HepG2 (cell line): ENCODE data around the gene ZNF554. TPM values are rescaled to one million over a fixed set of nuclear protein-coding genes. Genes with fewer than 3 reads are reported as not detected.

Experiments used
- CEBPB ChIP-seq: IDR thresholded peaks from 2 replicates; pipeline ENCODE4 v1.6.1; 2011; ENCODE audit warnings: low read depth, low read length, improper control_type of control experiment, borderline replicate concordance
- CENPX ChIP-seq: sonication (generic); formaldehyde crosslinking; IDR thresholded peaks from 2 replicates; pipeline ENCODE4 v1.9.0; 2021; ENCODE audit warnings: mild to moderate bottlenecking, missing genetic modification reagents, moderate library complexity
- DRAP1 ChIP-seq: IDR thresholded peaks from 2 replicates; pipeline ENCODE4 v1.6.1; 2016; ENCODE audit warnings: missing genetic modification reagents, missing compliant biosample characterization
- GTF3A ChIP-seq: sonication (generic); formaldehyde crosslinking; conservative IDR thresholded peaks from 2 replicates; pipeline ENCODE4 v1.4.0; 2020; ENCODE audit warnings: mild to moderate bottlenecking, missing genetic modification reagents
- MED1 ChIP-seq: sonication (generic); formaldehyde crosslinking; IDR thresholded peaks from 2 replicates; pipeline ENCODE4 v1.4.0; 2020; ENCODE audit warnings: missing genetic modification reagents
- MTA1 ChIP-seq: sonication (generic); formaldehyde crosslinking; IDR thresholded peaks from 2 replicates; pipeline ENCODE4 v1.4.0; 2020; ENCODE audit warnings: missing genetic modification reagents, mild to moderate bottlenecking, borderline replicate concordance
- MXD3 ChIP-seq: IDR thresholded peaks from 2 replicates; pipeline ENCODE4 v1.6.1; 2016; ENCODE audit warnings: mild to moderate bottlenecking, missing biosample characterization, missing genetic modification reagents
- RFX3 ChIP-seq: IDR thresholded peaks from 2 replicates; pipeline ENCODE4 v1.6.1; 2016; ENCODE audit warnings: missing biosample characterization, missing genetic modification reagents
- SIX4 ChIP-seq: sonication (generic); formaldehyde crosslinking; IDR thresholded peaks from 2 replicates; pipeline ENCODE4 v1.4.0; 2020; ENCODE audit warnings: missing genetic modification reagents
- ZC3H13 ChIP-seq: sonication (generic); formaldehyde crosslinking; IDR thresholded peaks from 2 replicates; pipeline ENCODE4 v1.8.1; 2023; ENCODE audit warnings: mild to moderate bottlenecking, missing genetic modification reagents, moderate library complexity
- ZNF30 ChIP-seq: sonication (generic); formaldehyde crosslinking; IDR thresholded peaks from 2 replicates; pipeline ENCODE4 v1.5.0; 2020; ENCODE audit warnings: mild to moderate bottlenecking, missing genetic modification reagents
- ZNF34 ChIP-seq: sonication (generic); formaldehyde crosslinking; IDR thresholded peaks from 2 replicates; pipeline ENCODE4 v1.4.0; 2020; ENCODE audit warnings: mild to moderate bottlenecking, missing genetic modification reagents, borderline replicate concordance
- ZNF639 ChIP-seq: conservative IDR thresholded peaks from 2 replicates; pipeline ENCODE4 v1.6.1; 2018; ENCODE audit warnings: missing genetic modification reagents
- ZNF720 ChIP-seq: sonication (generic); formaldehyde crosslinking; IDR thresholded peaks from 2 replicates; pipeline ENCODE4 v1.4.0; 2020; ENCODE audit warnings: missing genetic modification reagents
- ZNF768 ChIP-seq: sonication (generic); formaldehyde crosslinking; IDR thresholded peaks from 2 replicates; pipeline ENCODE4 v1.4.0; 2020; ENCODE audit warnings: missing genetic modification reagents
- polyA plus RNA-seq, 8 experiments: library from polyadenylated mRNA; depleted of rRNA in 3 of 8; stranded (reverse) in 7 of 8; unstranded in 1 of 8; fragments of >200 nt; fragmentation: Illumina TruSeq in 4 of 8; extraction: Trizol in 4 of 8; gene quantifications; 2 replicates each; pipeline versions ENCODE4 v1.2.1 to v1.2.3, GENCODE V29; 2011 to 2016; ENCODE audit warnings: low read depth in 4 of 8, missing spikeins in 1 of 8, mixed read lengths in 1 of 8; ENCODE audit not compliant: insufficient read depth in 1 of 8
- total RNA-seq, 5 experiments: library from RNA; depleted of rRNA; stranded (reverse); fragments of >200 nt; fragmentation: Illumina TruSeq; extraction: Trizol; gene quantifications; 2 replicates each; pipeline ENCODE4 v1.2.3, GENCODE V29; 2016; ENCODE audit warnings: low read depth in 1 of 5
- TF ChIP-seq, protein P1 (sequence below): sonication (generic); formaldehyde crosslinking; IDR thresholded peaks from 2 replicates; pipeline ENCODE4 v1.5.0; 2020; ENCODE audit warnings: mild to moderate bottlenecking, missing genetic modification reagents
- TF ChIP-seq, protein P2 (sequence below): sonication (generic); formaldehyde crosslinking; IDR thresholded peaks from 2 replicates; pipeline ENCODE4 v1.4.0; 2020; ENCODE audit warnings: missing genetic modification reagents, borderline replicate concordance
- TF ChIP-seq, protein P3 (sequence below): sonication (generic); formaldehyde crosslinking; IDR thresholded peaks from 2 replicates; pipeline ENCODE4 v1.5.1; 2020; ENCODE audit warnings: mild to moderate bottlenecking, missing genetic modification reagents, moderate library complexity
- TF ChIP-seq, protein P4 (sequence below): sonication (generic); formaldehyde crosslinking; IDR thresholded peaks from 2 replicates; pipeline ENCODE4 v1.4.0; 2020; ENCODE audit warnings: missing genetic modification reagents, low read depth, mild to moderate bottlenecking, borderline replicate concordance
- TF ChIP-seq, protein P5 (sequence below): sonication (generic); formaldehyde crosslinking; IDR thresholded peaks from 2 replicates; pipeline ENCODE4 v1.8.0; 2022; ENCODE audit warnings: mild to moderate bottlenecking, missing genetic modification reagents

ZNF554 gene
- total and polyA plus RNA-seq, 2 of the 13 experiments (the other 11 are each of a cell fraction or from before 2014, with no cell fraction given) = 2.2 to 2.7 TPM

DNA sequence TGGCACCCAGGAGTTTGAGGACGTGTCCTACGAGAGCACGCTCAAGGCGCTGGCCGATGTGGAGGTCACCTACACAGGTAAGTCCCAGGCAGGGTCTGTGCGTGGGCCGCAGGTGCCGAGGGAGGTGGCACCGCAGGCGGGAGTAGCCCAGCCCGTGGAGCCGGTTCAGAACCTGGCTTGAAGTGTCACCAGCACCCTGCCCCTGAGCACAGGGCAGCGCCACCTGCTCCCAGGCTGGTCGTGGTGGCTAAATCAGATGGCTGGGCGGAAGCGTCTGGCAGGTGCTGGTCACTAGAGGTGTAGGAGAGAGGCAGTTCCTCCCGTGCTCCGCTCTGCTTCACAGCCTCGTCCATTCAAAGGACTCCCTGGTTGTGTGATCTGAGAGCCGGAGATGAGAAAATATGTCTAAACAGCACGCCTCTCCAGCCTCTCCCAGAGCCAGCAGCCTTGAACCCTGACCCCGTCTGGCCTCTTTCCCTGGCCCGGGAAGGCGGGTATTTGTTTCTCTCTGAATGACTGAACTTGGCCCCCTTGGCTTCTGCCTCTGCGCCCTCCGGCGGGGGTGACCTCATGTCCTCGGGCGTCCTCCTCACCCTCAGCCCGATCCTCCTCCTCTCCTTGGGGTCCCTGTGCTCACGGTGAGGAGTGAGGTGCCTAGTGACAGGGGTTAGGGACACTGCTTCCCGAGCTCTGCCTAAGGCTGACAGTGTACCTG is 29.0 kb upstream of the ZNF554 start (continued):
- TF ChIP-seq, protein P1, sequence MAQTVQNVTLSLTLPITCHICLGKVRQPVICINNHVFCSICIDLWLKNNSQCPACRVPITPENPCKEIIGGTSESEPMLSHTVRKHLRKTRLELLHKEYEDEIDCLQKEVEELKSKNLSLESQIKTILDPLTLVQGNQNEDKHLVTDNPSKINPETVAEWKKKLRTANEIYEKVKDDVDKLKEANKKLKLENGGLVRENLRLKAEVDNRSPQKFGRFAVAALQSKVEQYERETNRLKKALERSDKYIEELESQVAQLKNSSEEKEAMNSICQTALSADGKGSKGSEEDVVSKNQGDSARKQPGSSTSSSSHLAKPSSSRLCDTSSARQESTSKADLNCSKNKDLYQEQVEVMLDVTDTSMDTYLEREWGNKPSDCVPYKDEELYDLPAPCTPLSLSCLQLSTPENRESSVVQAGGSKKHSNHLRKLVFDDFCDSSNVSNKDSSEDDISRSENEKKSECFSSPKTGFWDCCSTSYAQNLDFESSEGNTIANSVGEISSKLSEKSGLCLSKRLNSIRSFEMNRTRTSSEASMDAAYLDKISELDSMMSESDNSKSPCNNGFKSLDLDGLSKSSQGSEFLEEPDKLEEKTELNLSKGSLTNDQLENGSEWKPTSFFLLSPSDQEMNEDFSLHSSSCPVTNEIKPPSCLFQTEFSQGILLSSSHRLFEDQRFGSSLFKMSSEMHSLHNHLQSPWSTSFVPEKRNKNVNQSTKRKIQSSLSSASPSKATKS = no peak
- TF ChIP-seq CEBPB = no peak
- TF ChIP-seq MED1 (CRISPR knock-in tag) = peak; percentile 89
- TF ChIP-seq DRAP1 (CRISPR knock-in tag) = peak; percentile 42; the same call in 1 of the 2 replicates
- no peak for TF ChIP-seq GTF3A (CRISPR knock-in tag)
- no peak for TF ChIP-seq SIX4 (CRISPR knock-in tag)
- TF ChIP-seq ZC3H13 (CRISPR knock-in tag) = peak; percentile 49
- no peak for TF ChIP-seq RFX3 (CRISPR knock-in tag)
- TF ChIP-seq ZNF30 (CRISPR knock-in tag) = no peak
- TF ChIP-seq ZNF639 (CRISPR knock-in tag) = no peak
- TF ChIP-seq, protein P2, sequence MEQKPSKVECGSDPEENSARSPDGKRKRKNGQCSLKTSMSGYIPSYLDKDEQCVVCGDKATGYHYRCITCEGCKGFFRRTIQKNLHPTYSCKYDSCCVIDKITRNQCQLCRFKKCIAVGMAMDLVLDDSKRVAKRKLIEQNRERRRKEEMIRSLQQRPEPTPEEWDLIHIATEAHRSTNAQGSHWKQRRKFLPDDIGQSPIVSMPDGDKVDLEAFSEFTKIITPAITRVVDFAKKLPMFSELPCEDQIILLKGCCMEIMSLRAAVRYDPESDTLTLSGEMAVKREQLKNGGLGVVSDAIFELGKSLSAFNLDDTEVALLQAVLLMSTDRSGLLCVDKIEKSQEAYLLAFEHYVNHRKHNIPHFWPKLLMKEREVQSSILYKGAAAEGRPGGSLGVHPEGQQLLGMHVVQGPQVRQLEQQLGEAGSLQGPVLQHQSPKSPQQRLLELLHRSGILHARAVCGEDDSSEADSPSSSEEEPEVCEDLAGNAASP = peak; percentile 97; the same call in 1 of the 2 replicates
- TF ChIP-seq, protein P3, sequence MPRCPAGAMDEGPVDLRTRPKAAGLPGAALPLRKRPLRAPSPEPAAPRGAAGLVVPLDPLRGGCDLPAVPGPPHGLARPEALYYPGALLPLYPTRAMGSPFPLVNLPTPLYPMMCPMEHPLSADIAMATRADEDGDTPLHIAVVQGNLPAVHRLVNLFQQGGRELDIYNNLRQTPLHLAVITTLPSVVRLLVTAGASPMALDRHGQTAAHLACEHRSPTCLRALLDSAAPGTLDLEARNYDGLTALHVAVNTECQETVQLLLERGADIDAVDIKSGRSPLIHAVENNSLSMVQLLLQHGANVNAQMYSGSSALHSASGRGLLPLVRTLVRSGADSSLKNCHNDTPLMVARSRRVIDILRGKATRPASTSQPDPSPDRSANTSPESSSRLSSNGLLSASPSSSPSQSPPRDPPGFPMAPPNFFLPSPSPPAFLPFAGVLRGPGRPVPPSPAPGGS (CRISPR knock-in tag) = peak; percentile 73
- no peak for TF ChIP-seq ZNF720 (CRISPR knock-in tag)
- TF ChIP-seq CENPX (CRISPR knock-in tag) = no peak
- TF ChIP-seq, protein P4, sequence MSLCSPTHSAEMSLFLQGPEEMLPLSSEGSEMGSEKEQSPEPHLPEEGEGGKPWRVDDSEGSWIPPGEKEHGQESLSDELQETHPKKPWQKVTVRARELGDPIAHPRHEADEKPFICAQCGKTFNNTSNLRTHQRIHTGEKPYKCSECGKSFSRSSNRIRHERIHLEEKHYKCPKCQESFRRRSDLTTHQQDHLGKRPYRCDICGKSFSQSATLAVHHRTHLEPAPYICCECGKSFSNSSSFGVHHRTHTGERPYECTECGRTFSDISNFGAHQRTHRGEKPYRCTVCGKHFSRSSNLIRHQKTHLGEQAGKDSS (CRISPR knock-in tag) = peak; percentile 72; the same call in 1 of the 2 replicates
- TF ChIP-seq ZNF34 (CRISPR knock-in tag) = no peak
- no peak for TF ChIP-seq MXD3 (CRISPR knock-in tag)
- TF ChIP-seq MTA1 (CRISPR knock-in tag) = peak; percentile 87
- no peak for TF ChIP-seq ZNF768 (CRISPR knock-in tag)
- TF ChIP-seq, protein P5, sequence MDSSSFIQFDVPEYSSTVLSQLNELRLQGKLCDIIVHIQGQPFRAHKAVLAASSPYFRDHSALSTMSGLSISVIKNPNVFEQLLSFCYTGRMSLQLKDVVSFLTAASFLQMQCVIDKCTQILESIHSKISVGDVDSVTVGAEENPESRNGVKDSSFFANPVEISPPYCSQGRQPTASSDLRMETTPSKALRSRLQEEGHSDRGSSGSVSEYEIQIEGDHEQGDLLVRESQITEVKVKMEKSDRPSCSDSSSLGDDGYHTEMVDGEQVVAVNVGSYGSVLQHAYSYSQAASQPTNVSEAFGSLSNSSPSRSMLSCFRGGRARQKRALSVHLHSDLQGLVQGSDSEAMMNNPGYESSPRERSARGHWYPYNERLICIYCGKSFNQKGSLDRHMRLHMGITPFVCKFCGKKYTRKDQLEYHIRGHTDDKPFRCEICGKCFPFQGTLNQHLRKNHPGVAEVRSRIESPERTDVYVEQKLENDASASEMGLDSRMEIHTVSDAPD (CRISPR knock-in tag) = peak; percentile 27; the same call in 1 of the 2 replicates
